Mesothelial cell of epicardium (in vitro differentiated cells): Measurements from ENCODE around the gene LRIG3. TPM values are rescaled to one million over a fixed set of nuclear protein-coding genes. Genes with fewer than 3 reads are reported as not detected.
A peak's percentile ranks its signal among the peaks of the same experiment; 100 is the strongest.

ENCODE experiments used
- DNase-seq, 2 experiments: peaks; one replicate each; pipeline ENCODE4 v3.0.0; 2021; ENCODE audit warnings: low spot score in 2 of 2; ENCODE audit not compliant: unreplicated experiment in 2 of 2
- H3K27ac Mint-ChIP-seq: 2 replicates; pipeline ENCODE4 v1.8.0; 2021; ENCODE audit warnings: mixed read lengths
- H3K27me3 Mint-ChIP-seq: 2 replicates; pipeline ENCODE4 v1.8.0; 2021; ENCODE audit warnings: low read depth, mixed read lengths
- H3K36me3 Mint-ChIP-seq: 2 replicates; pipeline ENCODE4 v1.8.0; 2021; ENCODE audit warnings: mixed read lengths
- H3K4me1 Mint-ChIP-seq: 2 replicates; pipeline ENCODE4 v1.8.0; 2021; ENCODE audit warnings: mixed read lengths
- H3K4me3 Mint-ChIP-seq: 2 replicates; pipeline ENCODE4 v1.8.0; 2021; ENCODE audit warnings: mild to moderate bottlenecking, moderate library complexity, mixed read lengths
- H3K9me3 Mint-ChIP-seq: 2 replicates; pipeline ENCODE4 v1.8.0; 2021; ENCODE audit warnings: mixed read lengths
- total RNA-seq: library from RNA; stranded (reverse); gene quantifications from 3 replicates; pipeline ENCODE4 v1.2.1, GENCODE V29; 2021
- TF ChIP-seq, protein P1 (sequence below): fragments of 200-600 bp; sonication (generic); IDR thresholded peaks from one replicate; pipeline ENCODE4 v1.5.0; 2021; ENCODE audit warnings: antibody characterized with exemption; ENCODE audit not compliant: unreplicated experiment

LRIG3 gene
- total RNA-seq, 1 donor from 2014 or later: 20.3 TPM

DNA sequence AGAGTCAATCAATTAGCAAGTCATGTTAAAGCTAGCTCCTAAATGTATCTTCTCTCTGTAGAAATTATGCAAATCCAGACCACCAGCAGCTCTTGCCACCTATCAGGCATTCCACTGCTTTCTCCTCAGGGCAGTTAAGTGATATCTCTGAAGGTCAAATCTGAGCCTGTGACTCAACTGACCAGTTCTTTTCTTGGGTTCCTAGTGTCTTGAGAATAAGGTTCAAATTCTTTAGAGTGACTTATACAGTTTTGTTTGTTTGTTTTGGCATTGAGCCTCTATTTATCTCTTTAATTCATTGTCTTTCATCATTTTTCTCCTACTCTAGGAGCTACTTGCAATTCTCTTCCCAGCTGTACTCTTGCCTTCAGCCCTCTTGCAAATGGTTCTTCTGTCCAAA is 2.5 kb upstream of the LRIG3 start:
- TF ChIP-seq, protein P1, sequence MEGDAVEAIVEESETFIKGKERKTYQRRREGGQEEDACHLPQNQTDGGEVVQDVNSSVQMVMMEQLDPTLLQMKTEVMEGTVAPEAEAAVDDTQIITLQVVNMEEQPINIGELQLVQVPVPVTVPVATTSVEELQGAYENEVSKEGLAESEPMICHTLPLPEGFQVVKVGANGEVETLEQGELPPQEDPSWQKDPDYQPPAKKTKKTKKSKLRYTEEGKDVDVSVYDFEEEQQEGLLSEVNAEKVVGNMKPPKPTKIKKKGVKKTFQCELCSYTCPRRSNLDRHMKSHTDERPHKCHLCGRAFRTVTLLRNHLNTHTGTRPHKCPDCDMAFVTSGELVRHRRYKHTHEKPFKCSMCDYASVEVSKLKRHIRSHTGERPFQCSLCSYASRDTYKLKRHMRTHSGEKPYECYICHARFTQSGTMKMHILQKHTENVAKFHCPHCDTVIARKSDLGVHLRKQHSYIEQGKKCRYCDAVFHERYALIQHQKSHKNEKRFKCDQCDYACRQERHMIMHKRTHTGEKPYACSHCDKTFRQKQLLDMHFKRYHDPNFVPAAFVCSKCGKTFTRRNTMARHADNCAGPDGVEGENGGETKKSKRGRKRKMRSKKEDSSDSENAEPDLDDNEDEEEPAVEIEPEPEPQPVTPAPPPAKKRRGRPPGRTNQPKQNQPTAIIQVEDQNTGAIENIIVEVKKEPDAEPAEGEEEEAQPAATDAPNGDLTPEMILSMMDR: no peak
- H3K4me3 Mint-ChIP-seq: no peak overlapping the region
- H3K27ac Mint-ChIP-seq: no peak overlapping the region

DNA sequence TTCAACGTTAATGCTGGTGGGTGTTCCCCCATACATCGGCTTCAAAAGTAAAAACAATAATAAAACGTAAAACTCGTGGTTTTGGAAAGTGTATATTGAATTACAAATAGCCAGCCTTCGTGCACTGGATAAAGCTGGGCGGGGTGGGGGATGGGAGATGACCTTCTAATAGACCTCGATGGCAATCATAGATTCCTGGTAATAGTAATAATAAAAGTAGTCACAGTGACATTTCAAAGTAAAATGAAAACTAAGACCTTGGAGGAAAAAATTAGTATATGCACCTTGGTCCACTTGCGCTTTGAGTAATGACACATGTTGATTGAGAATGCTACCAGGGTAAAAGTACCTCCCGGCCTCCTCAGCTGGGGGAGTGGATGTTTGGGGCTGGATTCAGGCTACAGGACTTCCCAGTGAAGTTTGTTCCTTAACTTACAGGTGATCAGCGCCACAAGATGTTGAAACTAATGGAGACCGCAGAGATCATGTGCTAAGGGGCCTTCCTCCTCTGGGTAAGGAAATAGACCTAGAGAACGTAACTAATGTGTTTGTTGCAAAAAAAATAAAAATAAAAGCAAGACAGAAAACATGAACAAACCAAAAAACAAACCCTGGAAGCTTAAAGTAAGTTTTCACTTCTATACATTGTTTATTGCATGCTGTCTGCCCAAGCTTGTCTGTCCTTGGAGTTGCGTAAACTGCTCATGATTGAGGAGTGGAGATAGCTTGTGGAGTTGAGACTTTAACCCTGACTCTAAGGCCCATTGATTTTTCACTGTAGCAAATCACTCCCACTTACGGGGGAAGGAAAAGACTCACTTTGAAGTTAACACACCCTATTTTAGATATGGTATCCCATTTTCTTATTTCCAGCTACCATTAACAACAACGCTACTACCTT is 907 bp upstream of the LRIG3 start:
- H3K4me1 Mint-ChIP-seq: peaks cover 45% of the 10 kb centered on the region
- H3K27me3 Mint-ChIP-seq: no peaks in the 10 kb centered on the region
- peak overlapping the region; percentile 98 for H3K27ac Mint-ChIP-seq

More for the DNA sequence above, 2.5 kb upstream of the LRIG3 start:
- H3K4me1 Mint-ChIP-seq: peaks cover 38% of the 10 kb centered on the region
- no peaks in the 10 kb centered on the region for H3K27me3 Mint-ChIP-seq
- H3K36me3 Mint-ChIP-seq: no peaks in the 10 kb centered on the region
- no peak for DNase-seq
- no peaks in the 10 kb centered on the region for H3K9me3 Mint-ChIP-seq

DNA sequence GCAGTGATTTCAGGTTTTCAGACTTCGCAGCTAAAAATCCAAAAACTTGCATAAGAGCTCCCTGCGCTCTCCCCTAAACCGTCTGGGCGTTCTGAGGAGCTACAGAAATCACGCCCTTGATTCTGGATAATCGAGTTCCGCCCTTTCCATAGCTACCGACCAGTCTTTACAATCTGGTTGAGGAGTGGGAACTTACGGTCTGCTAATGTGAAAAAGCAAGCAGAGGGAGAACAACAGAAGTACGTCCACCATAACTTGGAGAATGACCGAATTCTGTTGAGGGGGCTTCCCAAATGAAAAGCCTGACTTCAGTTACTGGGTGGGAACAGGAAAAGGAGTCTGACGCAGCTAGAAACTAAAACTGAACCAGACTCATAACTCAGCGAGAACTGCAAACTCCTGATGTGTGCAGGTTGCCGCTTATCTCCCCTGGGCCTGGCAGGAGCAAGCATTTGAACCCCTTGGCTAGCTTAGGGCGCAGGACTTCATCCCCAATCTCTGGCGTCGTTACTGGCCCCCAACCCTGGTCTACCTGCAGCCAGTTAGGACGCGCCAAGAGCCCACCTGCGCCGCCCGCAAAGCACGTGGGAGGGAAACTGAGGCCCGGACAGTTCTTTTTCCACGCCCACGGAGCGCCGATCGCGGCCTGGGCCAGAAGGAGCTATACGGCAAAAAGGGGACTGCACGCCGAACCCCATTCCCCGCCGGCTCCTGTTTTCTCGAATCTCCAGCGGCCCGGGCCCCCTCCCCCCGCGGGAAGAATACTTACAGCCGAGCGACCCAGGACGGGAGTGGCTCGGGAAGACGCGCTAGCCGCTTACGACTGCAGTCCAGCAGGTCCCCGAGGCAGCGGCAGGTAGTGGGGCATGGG is 838 bp downstream of the LRIG3 start:
- Mint-ChIP-seq H3K36me3 (no peaks in the 10 kb centered on the region), H3K27me3 (no peaks in the 10 kb centered on the region), H3K9me3 (no peaks in the 10 kb centered on the region), H3K27ac (peak overlapping the region; percentile 86), H3K4me1 (peaks cover 45% of the 10 kb centered on the region), H3K4me3 (peak overlapping the region; percentile 94)
- DNase-seq: peak in 1 of 2 experiments; percentile 38
- TF ChIP-seq, protein P1: no peak

More for the DNA sequence above, 907 bp upstream of the LRIG3 start:
- Mint-ChIP-seq H3K36me3 (no peaks in the 10 kb centered on the region), H3K4me3 (peak overlapping the region; percentile 94), H3K9me3 (no peaks in the 10 kb centered on the region)
- no peak for DNase-seq
- TF ChIP-seq, protein P1: no peak

DNA sequence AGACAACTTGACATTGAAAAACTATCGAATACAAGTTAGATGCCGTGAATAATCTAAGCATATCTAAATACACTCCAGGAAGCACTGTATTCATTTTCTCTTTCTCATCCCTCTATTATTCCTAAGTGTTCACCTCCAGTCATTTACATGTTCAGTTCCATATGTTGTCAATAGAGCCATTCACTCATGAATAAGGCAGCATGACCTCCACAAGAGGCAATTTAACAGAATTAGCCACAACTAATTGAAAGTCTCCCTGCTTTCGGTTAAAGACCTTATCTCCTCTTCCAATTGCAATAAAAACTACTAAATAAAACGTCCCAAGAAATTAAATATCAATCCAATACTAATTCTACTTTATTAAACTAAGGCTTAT is 1.8 kb downstream of the LRIG3 start:
- H3K4me1 Mint-ChIP-seq: peaks cover 46% of the 10 kb centered on the region
- H3K27me3 Mint-ChIP-seq: no peaks in the 10 kb centered on the region
- TF ChIP-seq, protein P1: no peak

DNA sequence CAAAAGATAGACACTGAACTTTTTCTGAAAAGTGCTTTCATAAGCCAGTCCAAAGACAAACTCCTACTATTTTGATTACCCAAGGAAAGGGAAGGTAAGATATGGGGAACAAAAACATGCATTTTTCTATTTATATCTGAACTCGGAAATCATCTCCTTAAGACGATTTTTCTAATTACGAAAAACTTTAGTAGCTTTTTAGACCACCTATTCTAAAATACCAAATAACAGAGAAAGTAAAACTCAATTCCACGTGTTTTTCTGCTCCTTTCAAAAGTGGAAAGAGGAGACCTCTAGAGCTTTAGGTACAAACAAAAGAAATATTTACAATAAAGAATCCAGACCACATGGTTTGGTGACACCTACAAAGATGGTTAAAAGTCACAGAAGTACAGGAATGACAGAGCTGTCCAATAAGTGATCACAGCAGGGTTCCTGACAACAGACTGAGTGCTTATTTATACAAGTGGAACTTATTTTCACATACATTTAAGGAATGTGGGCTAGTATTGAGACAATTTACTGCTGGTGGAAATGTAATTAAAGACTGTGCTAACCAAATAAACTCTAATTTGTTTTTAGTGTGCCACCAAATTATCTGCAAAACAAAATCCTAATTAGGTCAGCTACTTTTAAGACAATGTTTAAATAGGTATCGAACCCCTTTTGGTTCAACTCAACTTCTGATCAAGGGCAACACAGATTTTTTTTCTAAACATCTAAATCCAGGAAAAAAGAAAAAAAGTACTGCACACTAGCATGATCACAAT is 2.4 kb downstream of the LRIG3 start:
- no peak for DNase-seq
- H3K36me3 Mint-ChIP-seq: peaks cover 7% of the 10 kb centered on the region
- H3K27ac Mint-ChIP-seq: peak overlapping the region; percentile 43
- H3K9me3 Mint-ChIP-seq: no peaks in the 10 kb centered on the region
- TF ChIP-seq, protein P1: no peak
- peaks cover 47% of the 10 kb centered on the region for H3K4me1 Mint-ChIP-seq
- no peaks in the 10 kb centered on the region for H3K27me3 Mint-ChIP-seq
- peak overlapping the region; percentile 94 for H3K4me3 Mint-ChIP-seq

More for the DNA sequence above, 1.8 kb downstream of the LRIG3 start:
- H3K36me3 Mint-ChIP-seq: peaks cover 5% of the 10 kb centered on the region
- H3K27ac Mint-ChIP-seq: no peak overlapping the region
- peak overlapping the region; percentile 94 for H3K4me3 Mint-ChIP-seq
- H3K9me3 Mint-ChIP-seq: no peaks in the 10 kb centered on the region
- DNase-seq: no peak
